HTERT RPE-1 (cell line): ENCODE data around the gene BORCS5.
"Not testable (repeated sequence)": the region's sequence is repeated elsewhere in the genome, so short reads cannot be mapped to it uniquely, and the experiment has no call there.

Experiments used
- in situ Hi-C: fragments of 300-500 bp; cut with MboI; formaldehyde crosslinking; loops from 4 replicates; pipeline ENCODE4 v1.14.3; 2020; ENCODE audit warnings: low sequenced_read_pairs

The BORCS5 gene

GRCh38 chr12:12480074-12480473 is 123.2 kb downstream of the BORCS5 start:
- in situ Hi-C loops: no loop called here

DNA sequence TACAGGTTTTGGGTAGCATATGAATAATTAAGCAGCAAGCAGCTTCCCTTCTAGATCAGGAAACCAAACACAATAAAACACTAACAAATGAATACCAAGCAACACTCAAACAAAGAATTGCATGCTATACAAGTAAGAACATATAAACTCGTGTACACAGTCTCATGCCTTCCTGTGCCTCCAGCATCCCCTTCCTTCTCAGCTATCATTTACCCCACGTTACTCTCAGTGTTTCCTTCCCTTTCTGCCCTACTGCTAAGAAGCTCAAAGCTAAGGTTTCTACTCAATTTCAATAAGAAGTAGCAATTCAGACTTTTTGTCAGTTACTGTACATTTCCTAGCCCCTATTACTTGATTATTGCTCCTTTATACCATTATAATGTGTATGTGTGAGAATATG is 124.8 kb downstream of the BORCS5 start:
- in situ Hi-C loops: no loop called here

DNA sequence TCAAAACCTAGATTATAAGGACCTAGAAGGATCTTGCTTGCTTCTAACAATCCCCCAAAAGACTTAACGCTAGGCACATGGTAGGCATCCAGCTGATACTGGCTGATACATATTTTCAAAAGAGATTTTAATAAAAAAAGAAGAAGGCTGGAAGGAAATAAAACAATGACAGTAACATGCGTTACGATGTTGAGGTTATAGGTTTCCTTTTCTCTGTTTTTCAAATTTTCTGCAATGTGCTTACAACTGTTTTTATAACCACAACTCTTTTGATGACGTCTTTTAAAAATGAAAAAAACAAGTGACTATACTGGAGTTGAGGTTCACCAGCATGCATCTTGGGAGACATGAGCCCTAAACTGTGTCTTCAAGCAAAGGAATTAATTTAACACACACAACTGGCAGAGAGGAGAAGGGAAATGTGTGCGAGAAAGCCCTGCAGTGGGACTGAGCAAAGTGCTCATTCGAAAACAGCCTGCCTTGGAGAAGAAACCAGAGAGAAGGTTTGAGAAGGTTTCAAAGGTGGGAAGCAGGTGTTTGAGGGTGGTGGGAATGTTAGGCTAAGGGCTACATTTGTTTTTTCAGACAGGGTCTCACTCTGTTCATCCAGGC is 125.4 kb downstream of the BORCS5 start:
- in situ Hi-C loops: no loop called here

- in situ Hi-C loops: no loop called here
Observed at GRCh38 chr12:12482959-12483358, 126.1 kb downstream of the BORCS5 start.

DNA sequence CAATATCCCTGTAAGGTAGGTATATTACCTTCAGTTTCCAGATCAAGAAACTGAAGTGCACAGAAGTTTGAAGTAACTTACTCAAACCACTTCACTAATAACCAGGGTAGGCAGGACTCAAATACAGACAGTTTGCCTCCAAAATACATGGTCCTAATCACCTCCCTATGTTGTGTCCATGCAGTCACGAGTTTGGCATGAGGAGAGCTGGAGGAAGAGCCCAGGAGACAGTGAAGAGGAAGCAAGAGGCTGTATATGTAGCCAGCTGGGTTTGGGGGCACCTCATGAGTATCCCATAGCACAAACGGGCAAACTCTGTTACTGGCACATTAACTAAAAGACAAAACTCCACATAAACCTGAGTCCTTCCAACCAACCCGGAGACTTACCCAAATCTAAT is 126.6 kb downstream of the BORCS5 start:
- in situ Hi-C loops: no loop called here

- in situ Hi-C loops: no loop called here
Observed at GRCh38 chr12:12486661-12487240, 129.9 kb downstream of the BORCS5 start.

GRCh38 chr12:12487490-12487889 is 130.6 kb downstream of the BORCS5 start:
- in situ Hi-C loops: no loop called here

- in situ Hi-C loops: no loop called here
Observed at GRCh38 chr12:12488296-12488695, 131.4 kb downstream of the BORCS5 start.

DNA sequence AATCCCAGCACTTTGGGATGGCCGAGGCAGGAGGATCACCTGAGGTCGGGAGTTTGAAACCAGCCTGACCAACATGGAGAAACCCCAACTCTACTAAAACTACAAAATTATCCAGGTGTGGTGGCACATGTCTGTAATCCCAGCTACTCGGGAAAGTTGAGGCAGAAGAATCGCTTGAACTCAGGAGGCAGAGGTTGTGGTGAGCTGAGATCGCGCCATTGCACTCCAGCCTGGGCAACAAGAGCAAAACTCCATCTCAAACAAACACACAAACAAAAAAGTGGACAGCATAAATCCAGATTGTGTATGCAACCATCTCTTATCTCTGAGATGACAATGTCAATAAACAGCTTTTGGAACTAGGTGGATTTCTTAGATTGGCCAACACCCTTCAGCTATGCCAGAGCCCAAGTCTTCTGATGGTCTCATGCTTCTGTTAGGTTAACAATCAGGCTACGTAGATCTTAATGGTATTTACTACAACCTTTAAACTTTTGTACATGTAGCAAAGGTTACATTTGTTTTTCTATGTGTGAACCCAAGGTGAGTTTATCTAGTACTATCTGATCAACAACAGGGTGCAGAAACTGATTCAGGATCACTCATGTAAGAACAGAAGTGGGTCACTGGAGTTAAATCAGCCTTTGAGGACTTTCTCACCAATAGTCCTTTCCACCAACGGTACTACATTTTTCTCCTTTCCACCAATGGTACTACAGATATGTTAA is 132.1 kb downstream of the BORCS5 start:
- in situ Hi-C loops: no loop called here

DNA sequence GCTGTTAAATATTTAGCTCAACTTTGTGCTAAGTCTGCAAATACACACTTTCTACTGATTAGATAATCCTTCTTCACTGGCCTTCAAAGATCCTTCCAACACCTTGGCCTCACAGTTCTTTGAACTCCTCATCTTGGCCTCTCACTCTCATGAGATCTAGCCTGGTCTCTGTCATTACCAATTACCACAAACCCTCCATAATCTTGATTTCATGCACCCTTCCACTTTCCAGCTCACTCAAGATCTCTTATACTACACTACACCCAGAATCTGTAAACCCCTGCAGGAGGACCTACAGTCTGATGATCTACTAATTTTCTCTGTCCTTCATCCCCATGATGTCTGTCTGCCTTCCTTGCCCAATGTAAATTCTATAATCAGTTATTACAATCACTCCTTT is 134.7 kb downstream of the BORCS5 start:
- in situ Hi-C loops: no loop called here

- in situ Hi-C loops: no loop called here
Observed at GRCh38 chr12:12492547-12492946, 135.7 kb downstream of the BORCS5 start.

GRCh38 chr12:12495536-12495935 is 138.7 kb downstream of the BORCS5 start:
- in situ Hi-C loops: no loop called here

- in situ Hi-C loops: no loop called here
Observed at GRCh38 chr12:12498210-12498609, 141.3 kb downstream of the BORCS5 start.

DNA sequence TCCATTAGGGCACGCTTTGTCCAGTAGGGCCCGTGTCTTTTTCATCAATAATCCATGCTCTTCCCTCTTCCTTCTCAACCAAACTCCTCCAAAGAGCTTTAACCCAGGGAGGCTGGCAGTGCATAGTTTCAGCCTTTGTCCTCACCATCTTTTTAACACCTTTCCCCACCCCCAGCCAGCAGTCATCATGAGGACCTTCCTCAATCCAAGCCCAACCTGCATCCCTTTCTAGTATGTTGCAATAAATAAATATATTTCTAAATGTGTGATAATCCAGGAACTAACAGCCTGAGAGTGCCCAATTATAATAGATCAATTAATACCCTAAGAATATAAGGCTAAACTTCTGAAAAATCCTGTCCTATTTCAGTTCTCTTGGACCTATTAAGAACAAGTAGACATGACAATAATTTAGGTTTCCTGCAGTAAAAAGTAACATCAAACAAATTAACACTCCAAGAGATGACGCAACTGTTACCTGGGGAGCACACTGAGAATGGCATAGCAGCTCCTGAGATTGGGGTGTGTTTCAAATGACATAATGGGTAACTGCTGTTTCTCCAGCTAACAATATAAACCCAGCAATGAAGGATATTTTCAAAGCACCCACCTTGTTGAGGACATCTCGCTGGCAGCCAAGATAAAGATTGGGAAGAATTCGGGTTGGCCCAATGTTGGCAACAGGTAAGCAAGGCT is 143.2 kb downstream of the BORCS5 start:
- in situ Hi-C loops: no loop called here

DNA sequence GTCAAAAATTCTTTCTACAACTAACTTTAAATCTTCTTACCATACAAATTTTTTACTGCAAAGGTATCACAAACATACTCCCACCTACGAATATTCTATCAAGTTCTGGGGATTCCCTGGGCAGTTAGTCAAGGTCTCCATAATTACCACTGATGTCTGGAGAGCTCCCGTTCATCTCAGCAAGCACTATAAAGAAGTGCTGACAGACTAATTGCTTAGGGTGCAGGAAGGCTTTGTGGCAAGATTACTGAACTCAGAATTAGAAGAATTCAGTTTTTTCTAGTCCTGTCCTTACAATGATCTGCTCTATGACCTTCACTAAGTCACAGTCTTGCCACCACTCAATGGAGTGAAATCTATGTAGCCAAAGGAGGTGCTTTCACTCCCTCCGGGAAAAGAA is 144.2 kb downstream of the BORCS5 start:
- in situ Hi-C loops: no loop called here

DNA sequence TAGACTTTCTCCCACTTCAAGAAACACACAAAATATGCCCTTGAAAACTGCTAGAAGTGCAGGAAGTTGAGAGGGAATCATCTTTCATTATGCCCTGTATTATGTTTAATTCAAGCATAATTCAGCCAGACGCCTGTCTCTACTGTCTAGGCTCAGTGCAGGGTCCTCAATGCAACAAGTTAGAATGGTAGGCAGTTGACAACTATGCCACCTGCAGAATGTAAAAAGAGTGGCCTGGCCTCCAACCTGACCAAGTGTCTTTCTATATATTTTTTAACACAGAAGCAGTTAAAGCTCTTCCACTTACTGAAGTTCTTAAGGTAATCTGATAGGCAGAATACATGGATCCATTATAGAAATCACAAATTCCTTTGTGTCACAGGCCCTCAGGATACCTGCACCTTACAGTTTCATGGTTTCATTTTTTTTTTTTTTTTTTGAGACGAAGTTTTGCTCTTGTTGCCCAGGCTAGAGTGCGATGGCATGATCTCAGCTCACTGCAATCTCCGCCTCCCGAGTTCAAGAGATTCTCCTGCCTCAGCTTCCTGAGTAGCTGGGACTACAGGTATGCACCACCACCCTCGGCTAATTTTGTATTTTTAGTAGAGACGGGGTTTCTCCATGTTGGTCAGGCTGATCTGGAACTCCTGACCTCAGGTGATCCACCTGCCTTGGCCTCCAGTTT is 145.4 kb downstream of the BORCS5 start:
- in situ Hi-C loops: not testable (repeated sequence)

GRCh38 chr12:12502815-12503151 is 145.9 kb downstream of the BORCS5 start:
- in situ Hi-C loops: no loop called here

GRCh38 chr12:12503384-12504078 is 146.7 kb downstream of the BORCS5 start:
- in situ Hi-C loops: no loop called here

GRCh38 chr12:12505544-12506495 is 148.9 kb downstream of the BORCS5 start:
- in situ Hi-C loops: no loop called here

DNA sequence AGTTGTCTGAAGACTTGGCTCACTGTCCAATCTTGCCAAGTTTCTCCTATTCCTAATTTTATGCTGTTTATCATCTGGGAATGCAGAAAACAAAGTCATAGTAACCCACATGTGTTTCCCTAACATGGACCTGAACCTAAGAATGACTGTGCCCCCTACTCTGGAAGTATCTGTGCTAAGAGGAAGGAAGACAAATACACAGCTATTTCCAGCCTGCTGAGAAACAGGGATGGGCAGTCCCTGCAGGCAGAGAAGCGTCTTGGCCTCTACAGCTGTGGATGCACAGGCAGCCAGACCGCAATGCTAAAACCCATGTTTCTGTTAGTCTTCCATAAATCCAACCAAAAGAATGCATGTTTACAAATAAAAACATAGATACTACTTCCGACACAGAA is 149.6 kb downstream of the BORCS5 start:
- in situ Hi-C loops: no loop called here
